ENCODE results near the gene PLEKHH3.

- TF ChIP-seq CEBPB (IDR thresholded peaks at IDR 0.05) (no peak), EP300 (IDR thresholded peaks at IDR 0.05; ENCODE audit: borderline replicate concordance) (no peak), MAX (IDR thresholded peaks at IDR 0.05) (no peak)
Observed at GRCh38 chr17:42660692-42661345, 16.0 kb downstream of the PLEKHH3 start.

Data from Ishikawa (cell line).